ENCODE data around the gene GNGT2.

DNA sequence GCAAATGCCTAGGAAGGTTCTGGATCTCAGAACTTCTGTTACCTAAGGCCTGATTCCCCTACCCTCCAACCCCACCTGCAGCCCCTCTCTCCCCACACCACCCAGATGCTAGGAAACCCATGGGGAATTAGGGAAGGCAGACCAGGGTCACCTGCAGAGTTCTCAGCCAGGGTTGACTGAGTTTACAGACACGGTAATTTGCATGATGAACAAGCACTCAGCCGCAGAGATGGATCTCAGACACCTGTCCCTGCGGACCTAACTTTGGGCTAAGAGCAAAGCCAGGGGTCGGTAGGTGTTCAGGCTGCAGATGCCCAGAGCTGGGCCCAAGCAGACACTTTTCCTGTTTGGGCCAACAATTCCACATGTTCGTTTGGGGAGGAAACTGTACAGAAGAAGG, 3.0 kb upstream of the GNGT2 start:
- TF ChIP-seq, protein P1, sequence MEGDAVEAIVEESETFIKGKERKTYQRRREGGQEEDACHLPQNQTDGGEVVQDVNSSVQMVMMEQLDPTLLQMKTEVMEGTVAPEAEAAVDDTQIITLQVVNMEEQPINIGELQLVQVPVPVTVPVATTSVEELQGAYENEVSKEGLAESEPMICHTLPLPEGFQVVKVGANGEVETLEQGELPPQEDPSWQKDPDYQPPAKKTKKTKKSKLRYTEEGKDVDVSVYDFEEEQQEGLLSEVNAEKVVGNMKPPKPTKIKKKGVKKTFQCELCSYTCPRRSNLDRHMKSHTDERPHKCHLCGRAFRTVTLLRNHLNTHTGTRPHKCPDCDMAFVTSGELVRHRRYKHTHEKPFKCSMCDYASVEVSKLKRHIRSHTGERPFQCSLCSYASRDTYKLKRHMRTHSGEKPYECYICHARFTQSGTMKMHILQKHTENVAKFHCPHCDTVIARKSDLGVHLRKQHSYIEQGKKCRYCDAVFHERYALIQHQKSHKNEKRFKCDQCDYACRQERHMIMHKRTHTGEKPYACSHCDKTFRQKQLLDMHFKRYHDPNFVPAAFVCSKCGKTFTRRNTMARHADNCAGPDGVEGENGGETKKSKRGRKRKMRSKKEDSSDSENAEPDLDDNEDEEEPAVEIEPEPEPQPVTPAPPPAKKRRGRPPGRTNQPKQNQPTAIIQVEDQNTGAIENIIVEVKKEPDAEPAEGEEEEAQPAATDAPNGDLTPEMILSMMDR (IDR thresholded peaks at IDR 0.05; ENCODE audit: poor library complexity, severe bottlenecking): no peak
- TF ChIP-seq POLR2AphosphoS5 (IDR thresholded peaks at IDR 0.05) (no peak), TAF1 (IDR thresholded peaks at IDR 0.05; ENCODE audit: low read depth) (no peak), MXI1 (conservative IDR thresholded peaks at IDR 0.05; ENCODE audit: poor library complexity, severe bottlenecking) (no peak), EP300 (conservative IDR thresholded peaks at IDR 0.05; ENCODE audit: poor library complexity, severe bottlenecking) (no peak), EZH2 (IDR thresholded peaks at IDR 0.05; ENCODE audit: borderline replicate concordance, insufficient read depth, low read length, poor library complexity, severe bottlenecking) (no peak), RAD21 (conservative IDR thresholded peaks at IDR 0.05) (no peak), SMC3 (conservative IDR thresholded peaks at IDR 0.05; ENCODE audit: poor library complexity) (no peak)

All from neural cell (in vitro differentiated cells).